Suprapubic skin (tissue), 4 donors: ENCODE measurements around the gene APOLD1. TPM values are rescaled to one million over a fixed set of nuclear protein-coding genes. Genes with fewer than 3 reads are reported as not detected.

ENCODE experiments used
- DNase-seq, 2 donors: peaks; one replicate each; pipeline ENCODE4 v3.0.0-alpha.2; 2019; ENCODE audit warnings: low spot score in 2 of 2
- H3K27ac ChIP-seq: fragments of 200-600 bp; sonication (generic); one replicate; pipeline ENCODE4 v1.5.1; 2019
- H3K27me3 ChIP-seq: fragments of 200-600 bp; sonication (generic); one replicate; pipeline ENCODE4 v1.5.1; 2019
- H3K36me3 ChIP-seq: fragments of 200-600 bp; sonication (generic); one replicate; pipeline ENCODE4 v1.5.1; 2019
- H3K4me1 ChIP-seq: fragments of 200-600 bp; sonication (generic); one replicate; pipeline ENCODE4 v1.5.1; 2019
- H3K4me3 ChIP-seq: fragments of 200-600 bp; sonication (generic); one replicate; pipeline ENCODE4 v1.5.1; 2019; ENCODE audit warnings: mild to moderate bottlenecking
- H3K9me3 ChIP-seq: fragments of 200-600 bp; sonication (generic); one replicate; pipeline ENCODE4 v1.5.1; 2019
- CTCF ChIP-seq, 2 donors: fragments of 200-600 bp in 1 of 2; fragments of 450-650 bp in 1 of 2; sonication (generic) in 1 of 2; IDR thresholded peaks; one replicate each; pipeline ENCODE4 v1.5.1; 2016 to 2019; ENCODE audit warnings: antibody characterized with exemption in 2 of 2, mild to moderate bottlenecking in 1 of 2, moderate library complexity in 1 of 2
- EP300 ChIP-seq: sonication (generic); formaldehyde crosslinking; IDR thresholded peaks from one replicate; pipeline ENCODE4 v1.6.1; 2017; ENCODE audit warnings: antibody characterized with exemption
- POLR2A ChIP-seq, 2 donors: fragments of 450-650 bp; IDR thresholded peaks; one replicate each; pipeline ENCODE4 v1.6.1; 2017; ENCODE audit warnings: antibody characterized with exemption in 2 of 2, mild to moderate bottlenecking in 2 of 2, moderate library complexity in 2 of 2
- POLR2AphosphoS5 ChIP-seq, 3 donors: sonication (generic); formaldehyde crosslinking; IDR thresholded peaks; one replicate each; pipeline ENCODE4 v1.6.1; 2017; ENCODE audit warnings: antibody characterized with exemption in 3 of 3
- WGBS: methylation state at CpG from one replicate; pipeline ENCODE4 v1.1.5; 2018; 5-methylcytosine and 5-hydroxymethylcytosine counted together
- total RNA-seq, 4 donors: library from RNA; depleted of rRNA; stranded (reverse); fragments of >200 nt; gene quantifications; one replicate each; pipeline ENCODE4 v1.1.0, GENCODE V29; 2016

APOLD1 gene
- total RNA-seq, 4 donors from 2014 or later: 14.6 to 25.5 (median 16.4) TPM

- DNase-seq: no peak
- H3K9me3 ChIP-seq: no peaks in the 10 kb centered on the region
- WGBS: 53% methylated on average over 11 of the region's 11 CpGs
- no peaks in the 10 kb centered on the region for H3K36me3 ChIP-seq
- TF ChIP-seq EP300 (no peak), POLR2A (IDR thresholded peaks at IDR 0.05) (no peak), CTCF (IDR thresholded peaks at IDR 0.05) (no peak), POLR2AphosphoS5 (IDR thresholded peaks at IDR 0.05) (no peak)
- H3K4me1 ChIP-seq: peaks cover 53% of the 10 kb centered on the region
- H3K27ac ChIP-seq: peak overlapping the region; percentile 43
- H3K4me3 ChIP-seq: no peak overlapping the region
- H3K27me3 ChIP-seq: no peaks in the 10 kb centered on the region
Measured at GRCh38 chr12:12807970-12808702, 22.7 kb downstream of the APOLD1 start.

GRCh38 chr12:12810553-12811021, 25.1 kb downstream of the APOLD1 start:
- H3K36me3 ChIP-seq: no peaks in the 10 kb centered on the region
- H3K27ac ChIP-seq: no peak overlapping the region
- peaks cover 52% of the 10 kb centered on the region for H3K4me1 ChIP-seq
- no peak overlapping the region for H3K4me3 ChIP-seq
- no peaks in the 10 kb centered on the region for H3K27me3 ChIP-seq
- no peak for DNase-seq
- H3K9me3 ChIP-seq: no peaks in the 10 kb centered on the region
- 81% methylated on average over 10 of the region's 10 CpGs for WGBS
- TF ChIP-seq POLR2A (IDR thresholded peaks at IDR 0.05): no peak
- no peak for TF ChIP-seq POLR2AphosphoS5 (IDR thresholded peaks at IDR 0.05)
- no peak for TF ChIP-seq EP300
- no peak for TF ChIP-seq CTCF (IDR thresholded peaks at IDR 0.05)

GRCh38 chr12:12811343-12811742, 25.9 kb downstream of the APOLD1 start:
- DNase-seq: no peak
- peaks cover 3% of the 10 kb centered on the region for H3K36me3 ChIP-seq
- H3K4me3 ChIP-seq: no peak overlapping the region
- peaks cover 60% of the 10 kb centered on the region for H3K4me1 ChIP-seq
- 94% methylated on average over 3 of the region's 3 CpGs for WGBS
- no peak overlapping the region for H3K27ac ChIP-seq
- no peaks in the 10 kb centered on the region for H3K9me3 ChIP-seq
- no peak for TF ChIP-seq POLR2AphosphoS5 (IDR thresholded peaks at IDR 0.05)
- no peak for TF ChIP-seq CTCF (IDR thresholded peaks at IDR 0.05)
- no peak for TF ChIP-seq EP300
- no peak for TF ChIP-seq POLR2A (IDR thresholded peaks at IDR 0.05)
- no peaks in the 10 kb centered on the region for H3K27me3 ChIP-seq

- no peak overlapping the region for H3K27ac ChIP-seq
- no peaks in the 10 kb centered on the region for H3K9me3 ChIP-seq
- no peak overlapping the region for H3K4me3 ChIP-seq
- DNase-seq: no peak
- 95% methylated on average over 5 of the region's 5 CpGs for WGBS
- peaks cover 3% of the 10 kb centered on the region for H3K36me3 ChIP-seq
- no peak for TF ChIP-seq EP300
- TF ChIP-seq CTCF (IDR thresholded peaks at IDR 0.05): no peak
- TF ChIP-seq POLR2AphosphoS5 (IDR thresholded peaks at IDR 0.05): no peak
- TF ChIP-seq POLR2A (IDR thresholded peaks at IDR 0.05): no peak
- H3K4me1 ChIP-seq: peaks cover 54% of the 10 kb centered on the region
- H3K27me3 ChIP-seq: no peaks in the 10 kb centered on the region
Measured at GRCh38 chr12:12812174-12812573, 26.7 kb downstream of the APOLD1 start.

GRCh38 chr12:12812618-12813119, 27.2 kb downstream of the APOLD1 start:
- H3K27ac ChIP-seq: no peak overlapping the region
- H3K27me3 ChIP-seq: no peaks in the 10 kb centered on the region
- peaks cover 49% of the 10 kb centered on the region for H3K4me1 ChIP-seq
- 77% methylated on average over 14 of the region's 14 CpGs for WGBS
- no peak for DNase-seq
- no peaks in the 10 kb centered on the region for H3K9me3 ChIP-seq
- TF ChIP-seq CTCF (IDR thresholded peaks at IDR 0.05) (no peak), POLR2AphosphoS5 (IDR thresholded peaks at IDR 0.05) (no peak), EP300 (no peak), POLR2A (IDR thresholded peaks at IDR 0.05) (no peak)
- H3K4me3 ChIP-seq: peak overlapping the region; percentile 92
- peaks cover 7% of the 10 kb centered on the region for H3K36me3 ChIP-seq
